HEK293 (cell line): Measurements from ENCODE around the gene CHEK2.
"Not testable (repeated sequence)": the region's sequence is repeated elsewhere in the genome, so short reads cannot be mapped to it uniquely, and the experiment has no call there.

Source experiments
- CTCF ChIA-PET: fragments of 350-600 bp; formaldehyde crosslinking; extraction: SDS; loops from one replicate; lab custom pipeline; 2021; ENCODE audit warnings: antibody characterized with exemption; lab: Yijun Ruan, JAX
- POLR2A ChIA-PET: fragments of 300-600 bp; formaldehyde crosslinking; extraction: SDS; loops from one replicate; lab custom pipeline; 2020; ENCODE audit warnings: antibody characterized with exemption, inconsistent platforms; lab: Yijun Ruan, JAX
- H3K27ac ChIP-seq: fragments of 200-500 bp; sonication (Bioruptor generic); 2 replicates; pipeline ENCODE4 v1.5.1; 2014; ENCODE audit warnings: low read depth, low read length, control low read depth, inconsistent platforms; ENCODE audit errors: extremely low read depth
- H3K36me3 ChIP-seq, 2 experiments: fragments of 200-500 bp in 1 of 2; sonication (Bioruptor generic) in 1 of 2; 1 replicate in 1 of 2; 2 replicates in 1 of 2; pipeline ENCODE4 v1.5.1; 2014 to 2017; ENCODE audit warnings: inconsistent platforms in 2 of 2, low read length in 2 of 2; ENCODE audit not compliant: control insufficient read depth in 2 of 2, insufficient read depth in 1 of 2
- H3K4me1 ChIP-seq: fragments of 200-500 bp; sonication (Bioruptor generic); 2 replicates; pipeline ENCODE4 v1.5.1; 2014; ENCODE audit warnings: mild to moderate bottlenecking, low read length, inconsistent platforms; ENCODE audit not compliant: control insufficient read depth, insufficient read depth
- H3K4me3 ChIP-seq: 2 replicates; pipeline ENCODE4 v1.5.1; 2011; ENCODE audit warnings: low read depth, mild to moderate bottlenecking, control low read depth, low read length, moderate library complexity
- H3K9me3 ChIP-seq: fragments of 200-500 bp; sonication (Bioruptor generic); 2 replicates; pipeline ENCODE4 v1.5.1; 2014; ENCODE audit warnings: low read depth, low read length, inconsistent platforms; ENCODE audit not compliant: control insufficient read depth, insufficient read depth
- EGR2 ChIP-seq: fragments of 450-650 bp; formaldehyde crosslinking; IDR thresholded peaks from 2 replicates; pipeline ENCODE4 v1.5.1; 2016; ENCODE audit warnings: low read depth, missing biosample characterization, missing genetic modification characterization
- GLIS2 ChIP-seq: fragments of 450-650 bp; formaldehyde crosslinking; IDR thresholded peaks from 2 replicates; pipeline ENCODE4 v1.5.1; 2016; ENCODE audit warnings: missing biosample characterization, missing genetic modification characterization
- IKZF3 ChIP-seq: fragments of 450-650 bp; IDR thresholded peaks from 2 replicates; pipeline ENCODE4 v1.5.0; 2018; ENCODE audit warnings: missing biosample characterization, mild to moderate bottlenecking, missing genetic modification characterization, moderate library complexity
- ZNF184 ChIP-seq: fragments of 450-650 bp; IDR thresholded peaks from 2 replicates; pipeline ENCODE4 v1.5.1; 2018; ENCODE audit warnings: missing biosample characterization, mild to moderate bottlenecking, missing genetic modification characterization
- ZNF292 ChIP-seq: fragments of 450-650 bp; formaldehyde crosslinking; IDR thresholded peaks from 2 replicates; pipeline ENCODE4 v1.5.1; 2016; ENCODE audit warnings: low read depth, missing biosample characterization, missing genetic modification characterization, borderline replicate concordance
- ZNF341 ChIP-seq: fragments of 450-650 bp; formaldehyde crosslinking; IDR thresholded peaks from 2 replicates; pipeline ENCODE4; 2016; ENCODE audit warnings: low read depth, missing biosample characterization, missing genetic modification characterization
- ZNF350 ChIP-seq: fragments of 450-650 bp; formaldehyde crosslinking; IDR thresholded peaks from 2 replicates; pipeline ENCODE4 v1.5.0; 2017; ENCODE audit warnings: missing biosample characterization, mild to moderate bottlenecking, missing genetic modification characterization
- ZNF362 ChIP-seq: fragments of 450-650 bp; formaldehyde crosslinking; IDR thresholded peaks from 2 replicates; pipeline ENCODE4 v1.5.1; 2016; ENCODE audit warnings: missing biosample characterization, missing genetic modification characterization
- ZNF501 ChIP-seq: fragments of 450-650 bp; formaldehyde crosslinking; IDR thresholded peaks from 2 replicates; pipeline ENCODE4 v1.5.1; 2016; ENCODE audit warnings: missing biosample characterization, missing genetic modification characterization
- ZNF513 ChIP-seq: fragments of 450-650 bp; IDR thresholded peaks from 2 replicates; pipeline ENCODE4 v1.5.1; 2018; ENCODE audit warnings: missing biosample characterization, missing genetic modification characterization
- ZNF518A ChIP-seq: fragments of 450-650 bp; formaldehyde crosslinking; conservative IDR thresholded peaks from 2 replicates; pipeline ENCODE4 v1.5.1; 2016; ENCODE audit warnings: low read depth, missing biosample characterization, missing genetic modification characterization
- ZNF530 ChIP-seq: fragments of 450-650 bp; formaldehyde crosslinking; IDR thresholded peaks from 2 replicates; pipeline ENCODE4 v1.5.1; 2016; ENCODE audit warnings: low read depth, missing biosample characterization, missing genetic modification characterization
- ZNF600 ChIP-seq: fragments of 450-650 bp; formaldehyde crosslinking; IDR thresholded peaks from 2 replicates; pipeline ENCODE4 v1.5.1; 2016; ENCODE audit warnings: missing biosample characterization, missing genetic modification characterization
- ZNF645 ChIP-seq: fragments of 450-650 bp; formaldehyde crosslinking; IDR thresholded peaks from 2 replicates; pipeline ENCODE4; 2016; ENCODE audit warnings: missing biosample characterization, missing genetic modification characterization
- ZNF791 ChIP-seq: fragments of 450-650 bp; formaldehyde crosslinking; IDR thresholded peaks from 2 replicates; pipeline ENCODE4 v1.5.1; 2016; ENCODE audit warnings: missing biosample characterization, missing genetic modification characterization
- TF ChIP-seq, protein P1 (sequence below): fragments of 450-650 bp; formaldehyde crosslinking; IDR thresholded peaks from 2 replicates; pipeline ENCODE4 v1.5.1; 2016; ENCODE audit warnings: missing biosample characterization, missing genetic modification characterization, low read depth
- TF ChIP-seq, protein P2 (sequence below): fragments of 450-650 bp; formaldehyde crosslinking; IDR thresholded peaks from 2 replicates; pipeline ENCODE4 v1.5.1; 2016; ENCODE audit warnings: missing biosample characterization, missing genetic modification characterization, borderline replicate concordance

The CHEK2 gene

DNA sequence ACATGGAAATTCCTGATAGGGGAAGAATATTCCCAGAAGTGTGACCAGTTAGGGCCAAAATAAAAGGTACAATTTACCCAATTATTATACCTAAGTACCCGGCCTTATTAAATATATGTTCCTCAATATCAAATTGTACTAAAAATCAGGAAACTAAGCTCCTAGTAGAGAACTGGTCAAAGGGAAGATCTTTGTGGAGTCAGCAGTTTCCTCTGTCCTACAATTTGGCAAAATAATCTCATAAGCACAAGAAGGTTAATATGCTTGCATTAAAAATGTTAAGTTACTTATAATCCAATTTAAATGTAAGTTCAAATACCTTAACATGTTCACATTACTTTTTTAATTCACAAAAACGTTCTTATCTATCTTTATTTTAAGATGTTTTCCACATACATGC, 72.2 kb downstream of the CHEK2 start:
- Histone ChIP-seq H3K4me1 (peaks cover 5% of the 10 kb centered on the region), H3K9me3 (no peaks in the 10 kb centered on the region), H3K27ac (no peak overlapping the region), H3K36me3 (peaks cover 0 to 6% of the 10 kb centered on the region in 2 experiments; a peak in 2 of 3 replicates), H3K4me3 (no peak overlapping the region)
- ChIA-PET POLR2A (interaction anchor here (0.7 kb wide), 1 partner anchor 143 kb away, joined by 3 read pairs; no protein-coding TSS in a partner anchor), CTCF (no interaction called here)
- TF ChIP-seq ZNF518A (tag by site-specific recombination), result no peak
- TF ChIP-seq, protein P1, sequence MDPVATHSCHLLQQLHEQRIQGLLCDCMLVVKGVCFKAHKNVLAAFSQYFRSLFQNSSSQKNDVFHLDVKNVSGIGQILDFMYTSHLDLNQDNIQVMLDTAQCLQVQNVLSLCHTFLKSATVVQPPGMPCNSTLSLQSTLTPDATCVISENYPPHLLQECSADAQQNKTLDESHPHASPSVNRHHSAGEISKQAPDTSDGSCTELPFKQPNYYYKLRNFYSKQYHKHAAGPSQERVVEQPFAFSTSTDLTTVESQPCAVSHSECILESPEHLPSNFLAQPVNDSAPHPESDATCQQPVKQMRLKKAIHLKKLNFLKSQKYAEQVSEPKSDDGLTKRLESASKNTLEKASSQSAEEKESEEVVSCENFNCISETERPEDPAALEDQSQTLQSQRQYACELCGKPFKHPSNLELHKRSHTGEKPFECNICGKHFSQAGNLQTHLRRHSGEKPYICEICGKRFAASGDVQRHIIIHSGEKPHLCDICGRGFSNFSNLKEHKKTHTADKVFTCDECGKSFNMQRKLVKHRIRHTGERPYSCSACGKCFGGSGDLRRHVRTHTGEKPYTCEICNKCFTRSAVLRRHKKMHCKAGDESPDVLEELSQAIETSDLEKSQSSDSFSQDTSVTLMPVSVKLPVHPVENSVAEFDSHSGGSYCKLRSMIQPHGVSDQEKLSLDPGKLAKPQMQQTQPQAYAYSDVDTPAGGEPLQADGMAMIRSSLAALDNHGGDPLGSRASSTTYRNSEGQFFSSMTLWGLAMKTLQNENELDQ (tag by site-specific recombination), result no peak
- TF ChIP-seq ZNF350, result no peak
- TF ChIP-seq ZNF791 (tag by site-specific recombination), result no peak
- TF ChIP-seq ZNF184 (tag by site-specific recombination), result no peak
- no peak for TF ChIP-seq ZNF362 (tag by site-specific recombination)
- no peak for TF ChIP-seq GLIS2 (tag by site-specific recombination)
- TF ChIP-seq ZNF530 (tag by site-specific recombination), result no peak
- TF ChIP-seq ZNF341 (tag by site-specific recombination), result no peak
- no peak for TF ChIP-seq ZNF600 (tag by site-specific recombination)
- TF ChIP-seq ZNF292 (tag by site-specific recombination), result no peak

DNA sequence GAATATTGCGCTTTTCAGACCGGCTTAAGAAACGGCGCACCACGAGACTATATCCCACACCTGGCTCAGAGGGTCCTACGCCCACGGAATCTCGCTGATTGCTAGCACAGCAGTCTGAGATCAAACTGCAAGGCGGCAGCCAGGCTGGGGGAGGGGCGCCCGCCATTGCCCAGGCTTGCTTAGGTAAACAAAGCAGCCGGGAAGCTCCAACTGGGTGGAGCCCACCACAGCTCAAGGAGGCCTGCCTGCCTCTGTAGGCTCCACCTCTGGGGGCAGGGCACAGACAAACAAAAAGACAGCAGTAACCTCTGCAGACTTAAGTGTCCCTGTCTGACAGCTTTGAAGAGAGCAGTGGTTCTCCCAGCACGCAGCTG, 78.1 kb downstream of the CHEK2 start:
- H3K36me3 ChIP-seq, H3K9me3 ChIP-seq, H3K4me3 ChIP-seq, CTCF ChIA-PET, POLR2A ChIA-PET, H3K4me1 ChIP-seq, H3K27ac ChIP-seq: not testable (repeated sequence)
- TF ChIP-seq EGR2 (peak; percentile 27; the same call in 1 of the 2 replicates), ZNF501 (0 out of 2 replicates have a peak, but pooled peaks have one; percentile 29), IKZF3 (0 out of 2 replicates have a peak, but pooled peaks have one; percentile 63)

DNA sequence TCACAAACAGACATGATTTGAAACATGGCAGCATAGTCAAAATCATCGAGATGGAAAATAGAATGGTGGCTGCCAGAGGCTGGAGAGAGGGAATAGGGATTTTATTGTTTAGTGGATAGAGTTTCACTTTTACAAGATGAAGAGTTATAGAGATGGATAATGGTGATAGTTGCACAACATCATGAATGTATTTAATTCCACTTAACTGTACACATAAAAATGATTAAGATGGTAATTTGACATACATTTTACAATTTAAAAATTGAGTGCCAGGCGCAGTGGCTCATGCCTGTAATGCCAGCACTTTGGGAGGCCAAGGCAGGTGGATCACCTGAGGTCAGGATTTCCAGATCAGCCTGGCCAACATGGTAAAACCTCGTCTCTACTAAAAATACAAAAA, 83.2 kb downstream of the CHEK2 start:
- peaks cover 2% of the 10 kb centered on the region; the same call in 1 of the 2 replicates for H3K4me1 ChIP-seq
- POLR2A ChIA-PET, result no interaction called here
- no peak overlapping the region for H3K27ac ChIP-seq
- no peaks in the 10 kb centered on the region for H3K9me3 ChIP-seq
- H3K36me3 ChIP-seq, result no peaks in the 10 kb centered on the region; a peak in 1 of 3 replicates
- CTCF ChIA-PET, result no interaction called here
- no peak overlapping the region for H3K4me3 ChIP-seq
- TF ChIP-seq ZNF645 (no peak), ZNF513 (tag by site-specific recombination) (no peak)
- TF ChIP-seq, protein P2, sequence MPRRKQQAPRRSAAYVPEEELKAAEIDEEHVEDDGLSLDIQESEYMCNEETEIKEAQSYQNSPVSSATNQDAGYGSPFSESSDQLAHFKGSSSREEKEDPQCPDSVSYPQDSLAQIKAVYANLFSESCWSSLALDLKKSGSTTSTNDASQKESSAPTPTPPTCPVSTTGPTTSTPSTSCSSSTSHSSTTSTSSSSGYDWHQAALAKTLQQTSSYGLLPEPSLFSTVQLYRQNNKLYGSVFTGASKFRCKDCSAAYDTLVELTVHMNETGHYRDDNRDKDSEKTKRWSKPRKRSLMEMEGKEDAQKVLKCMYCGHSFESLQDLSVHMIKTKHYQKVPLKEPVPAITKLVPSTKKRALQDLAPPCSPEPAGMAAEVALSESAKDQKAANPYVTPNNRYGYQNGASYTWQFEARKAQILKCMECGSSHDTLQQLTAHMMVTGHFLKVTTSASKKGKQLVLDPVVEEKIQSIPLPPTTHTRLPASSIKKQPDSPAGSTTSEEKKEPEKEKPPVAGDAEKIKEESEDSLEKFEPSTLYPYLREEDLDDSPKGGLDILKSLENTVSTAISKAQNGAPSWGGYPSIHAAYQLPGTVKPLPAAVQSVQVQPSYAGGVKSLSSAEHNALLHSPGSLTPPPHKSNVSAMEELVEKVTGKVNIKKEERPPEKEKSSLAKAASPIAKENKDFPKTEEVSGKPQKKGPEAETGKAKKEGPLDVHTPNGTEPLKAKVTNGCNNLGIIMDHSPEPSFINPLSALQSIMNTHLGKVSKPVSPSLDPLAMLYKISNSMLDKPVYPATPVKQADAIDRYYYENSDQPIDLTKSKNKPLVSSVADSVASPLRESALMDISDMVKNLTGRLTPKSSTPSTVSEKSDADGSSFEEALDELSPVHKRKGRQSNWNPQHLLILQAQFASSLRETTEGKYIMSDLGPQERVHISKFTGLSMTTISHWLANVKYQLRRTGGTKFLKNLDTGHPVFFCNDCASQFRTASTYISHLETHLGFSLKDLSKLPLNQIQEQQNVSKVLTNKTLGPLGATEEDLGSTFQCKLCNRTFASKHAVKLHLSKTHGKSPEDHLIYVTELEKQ (tag by site-specific recombination), result peak; percentile 45; the same call in 1 of the 2 replicates
